ENCODE data around the gene DVL2. TPM values are rescaled to one million over a fixed set of nuclear protein-coding genes. Genes with fewer than 3 reads are reported as not detected.
A peak's percentile ranks its signal among the peaks of the same experiment; 100 is the strongest.

Gene DVL2
- total RNA-seq, 4 donors from 2014 or later: 35.9 to 182 (median 69.2) TPM

GRCh38 chr17:7179317-7180254 lies 54.7 kb downstream of the DVL2 start, which contains the start of gene ASGR1:
TSS of gene ASGR1 (minus strand) at chr17:7179370. CDS start at chr17:7178563, 807 bp downstream.
- DNase-seq: no peak
- Histone ChIP-seq H3K36me3 (no peaks in the 10 kb centered on the region), H3K4me3 (no peak within 1 kb of the TSS), H3K27me3 (peaks cover 16% of the 10 kb centered on the region), H3K9me3 (no peaks in the 10 kb centered on the region), H3K4me1 (peaks cover 3 to 22% (median 14%) of the 10 kb centered on the region in 4 donors), H3K27ac (no peak within 1 kb of the TSS)
- 29 to 54% methylated on average over 4 to 20 of the region's 20 CpGs for WGBS, 2 donors (ENCODE audit: low coverage in 1 of 2)
- TF ChIP-seq POLR2AphosphoS5 (IDR thresholded peaks at IDR 0.05): no peak
- no peak for TF ChIP-seq EP300 (IDR thresholded peaks at IDR 0.05; ENCODE audit: low read depth)
- no peak for TF ChIP-seq CTCF (IDR thresholded peaks at IDR 0.05)
- TF ChIP-seq POLR2A (IDR thresholded peaks at IDR 0.05): no peak
- in situ Hi-C loops (cut with MboI; ENCODE audit: low pct_ligation_motif_present in 1 of 4, low pct_unique_long_range_greater_than_20kb in 1 of 4, low sequenced_read_pairs in 3 of 4): no loop called here
- intact Hi-C loops (cut with DNase I; ENCODE audit: low total_unique reads): no loop called here

- Histone ChIP-seq H3K4me1 (peaks cover 3 to 18% (median 14%) of the 10 kb centered on the region in 4 donors), H3K4me3 (no peak overlapping the region), H3K9me3 (no peaks in the 10 kb centered on the region), H3K27ac (no peak overlapping the region), H3K36me3 (no peaks in the 10 kb centered on the region), H3K27me3 (peaks cover 16% of the 10 kb centered on the region)
- intact Hi-C loops (cut with DNase I; ENCODE audit: low total_unique reads) (no loop called here), in situ Hi-C loops (cut with MboI; ENCODE audit: low pct_ligation_motif_present in 1 of 4, low pct_unique_long_range_greater_than_20kb in 1 of 4, low sequenced_read_pairs in 3 of 4) (no loop called here)
- 70 to 100% methylated on average over 1 to 11 of the region's 11 CpGs for WGBS, 2 donors (ENCODE audit: low coverage in 1 of 2)
- no peak for TF ChIP-seq CTCF (IDR thresholded peaks at IDR 0.05)
- TF ChIP-seq POLR2AphosphoS5 (IDR thresholded peaks at IDR 0.05): no peak
- TF ChIP-seq POLR2A (IDR thresholded peaks at IDR 0.05): no peak
- no peak for TF ChIP-seq EP300 (IDR thresholded peaks at IDR 0.05; ENCODE audit: low read depth)
- DNase-seq: no peak
Observed at GRCh38 chr17:7178973-7179316, 55.4 kb downstream of the DVL2 start.

GRCh38 chr17:7177954-7178477 lies 56.3 kb downstream of the DVL2 start:
- Histone ChIP-seq H3K9me3 (no peaks in the 10 kb centered on the region), H3K27me3 (peaks cover 16% of the 10 kb centered on the region), H3K36me3 (no peaks in the 10 kb centered on the region), H3K4me1 (peaks cover 3 to 15% (median 14%) of the 10 kb centered on the region in 4 donors), H3K27ac (no peak overlapping the region), H3K4me3 (peak overlapping the region in 2 of 4 donors; percentile 27 to 38)
- TF ChIP-seq CTCF (IDR thresholded peaks at IDR 0.05) (no peak), POLR2AphosphoS5 (IDR thresholded peaks at IDR 0.05) (no peak), EP300 (IDR thresholded peaks at IDR 0.05; ENCODE audit: low read depth) (no peak), POLR2A (IDR thresholded peaks at IDR 0.05) (no peak)
- 5% methylated on average over 18 of the region's 18 CpGs; no CpG with 5 or more reads in 1 of the 2 donors for WGBS, 2 donors (ENCODE audit: low coverage in 1 of 2)
- intact Hi-C loops (cut with DNase I; ENCODE audit: low total_unique reads): no loop called here
- in situ Hi-C loops (cut with MboI; ENCODE audit: low pct_ligation_motif_present in 1 of 4, low pct_unique_long_range_greater_than_20kb in 1 of 4, low sequenced_read_pairs in 3 of 4): no loop called here
- no peak for DNase-seq

GRCh38 chr17:7177191-7177953 lies 56.9 kb downstream of the DVL2 start:
- in situ Hi-C loops (cut with MboI; ENCODE audit: low pct_ligation_motif_present in 1 of 4, low pct_unique_long_range_greater_than_20kb in 1 of 4, low sequenced_read_pairs in 3 of 4) (no loop called here), intact Hi-C loops (cut with DNase I; ENCODE audit: low total_unique reads) (no loop called here)
- H3K27ac ChIP-seq: no peak overlapping the region
- TF ChIP-seq POLR2AphosphoS5 (IDR thresholded peaks at IDR 0.05) (no peak), EP300 (IDR thresholded peaks at IDR 0.05; ENCODE audit: low read depth) (no peak), CTCF (IDR thresholded peaks at IDR 0.05) (peak; percentile 70 to 88 (median 84))
- H3K36me3 ChIP-seq: no peaks in the 10 kb centered on the region
- peaks cover 16% of the 10 kb centered on the region for H3K27me3 ChIP-seq
- 3% methylated on average over 7 to 31 of the region's 31 CpGs for WGBS, 2 donors (ENCODE audit: low coverage in 1 of 2)
- peaks cover 3 to 15% (median 14%) of the 10 kb centered on the region in 4 donors for H3K4me1 ChIP-seq
- no peaks in the 10 kb centered on the region for H3K9me3 ChIP-seq
- peak; percentile 71 for DNase-seq
- peak overlapping the region in 2 of 4 donors; percentile 27 to 38 for H3K4me3 ChIP-seq
